Endothelial cell of umbilical vein (primary cell): ENCODE measurements around the gene CNPY1. TPM values are rescaled to one million over a fixed set of nuclear protein-coding genes. Genes with fewer than 3 reads are reported as not detected.

Experiments used
- BruUV-seq: library from RNA; stranded (reverse); fragments of 400-500 nt; replicated peaks from 2 replicates; lab custom pipeline; 2021; lab: Mats Ljungman, UMichigan
- CTCF ChIA-PET: fragments of 300-600, 350-600 bp; sonication (Branson Sonifier 250); formaldehyde crosslinking; loops from one replicate; lab custom pipeline; 2021; ENCODE audit warnings: antibody characterized with exemption, inconsistent platforms; lab: Charles Lee
- POLR2A ChIA-PET: fragments of 300-600, 350-600 bp; sonication (Branson Sonifier 250); formaldehyde crosslinking; loops from one replicate; lab custom pipeline; 2021; ENCODE audit warnings: antibody characterized with exemption, inconsistent platforms; lab: Charles Lee
- DNase-seq: peaks from one replicate; pipeline ENCODE4 v3.0.0-alpha.2; 2011; ENCODE audit warnings: low read depth, low spot score
- FAIRE-seq: peaks from 2 replicates; lab custom pipeline; 2011; peaks lifted over from hg19 to GRCh38; lab: Jason Lieb, UNC
- H2AFZ ChIP-seq: 2 replicates; pipeline ENCODE4 v1.6.0; 2012; ENCODE audit warnings: low read depth, low read length, control low read depth, inconsistent platforms
- H3K27ac ChIP-seq: 2 replicates; pipeline ENCODE4 v1.5.1; 2011; ENCODE audit warnings: low read depth, mild to moderate bottlenecking, control low read depth, low read length, moderate library complexity; ENCODE audit not compliant: insufficient read depth
- H3K27me3 ChIP-seq, 2 experiments: 2 replicates each; pipeline versions ENCODE4 v1.6.0 to v1.6.1; 2011; ENCODE audit warnings: low read length in 2 of 2, mixed read lengths in 1 of 2; ENCODE audit not compliant: control insufficient read depth in 2 of 2, insufficient read depth in 2 of 2
- H3K36me3 ChIP-seq, 2 experiments: 2 replicates in 1 of 2; 3 replicates in 1 of 2; pipeline ENCODE4 v1.5.1; 2011; ENCODE audit warnings: low read length in 2 of 2, mild to moderate bottlenecking in 1 of 2, moderate library complexity in 1 of 2; ENCODE audit not compliant: control insufficient read depth in 2 of 2, insufficient read depth in 2 of 2; ENCODE audit errors: extremely low read depth in 1 of 2
- H3K4me1 ChIP-seq: 3 replicates; pipeline ENCODE4 v1.5.1; 2011; ENCODE audit warnings: mild to moderate bottlenecking, low read length; ENCODE audit not compliant: control insufficient read depth, insufficient read depth; ENCODE audit errors: extremely low read depth
- H3K4me2 ChIP-seq: 2 replicates; pipeline ENCODE4 v1.6.1; 2011; ENCODE audit warnings: low read length, control low read depth, mixed read lengths; ENCODE audit not compliant: insufficient read depth
- H3K4me3 ChIP-seq, 3 experiments: fragments of 200-600 bp in 1 of 3; sonication (generic), shearing (Covaris generic) in 1 of 3; replicated peaks in 1 of 3; 2 replicates each; pipeline ENCODE4 v1.5.1; 2011 to 2016; ENCODE audit warnings: control low read depth in 3 of 3, low read length in 3 of 3, mild to moderate bottlenecking in 2 of 3, inconsistent platforms in 1 of 3, low read depth in 1 of 3, moderate library complexity in 1 of 3; ENCODE audit not compliant: insufficient read depth in 1 of 3
- H3K79me2 ChIP-seq: 2 replicates; pipeline ENCODE4 v1.6.0; 2012; ENCODE audit warnings: low read length, inconsistent platforms; ENCODE audit not compliant: control insufficient read depth, insufficient read depth
- H3K9ac ChIP-seq: replicated peaks from 2 replicates; pipeline ENCODE3; 2011; ENCODE audit warnings: low read length, control low read depth; ENCODE audit not compliant: insufficient read depth; ENCODE audit errors: extremely low read depth
- H3K9me1 ChIP-seq: replicated peaks from 3 replicates; pipeline ENCODE4 v1.6.0; 2011; ENCODE audit warnings: mild to moderate bottlenecking, low read length; ENCODE audit not compliant: control insufficient read depth, insufficient read depth; ENCODE audit errors: extremely low read depth
- H3K9me3 ChIP-seq: replicated peaks from 2 replicates; pipeline ENCODE4 v1.5.1; 2012; ENCODE audit warnings: low read length, inconsistent platforms; ENCODE audit not compliant: control insufficient read depth, insufficient read depth
- H4K20me1 ChIP-seq: replicated peaks from 2 replicates; pipeline ENCODE3; 2011; ENCODE audit warnings: mild to moderate bottlenecking, low read length; ENCODE audit not compliant: control insufficient read depth, insufficient read depth; ENCODE audit errors: extremely low read depth
- CTCF ChIP-seq, 2 donors: IDR thresholded peaks; 1 replicate in 1 of 2; 2 replicates in 1 of 2; pipeline ENCODE4 v1.5.1; 2011; ENCODE audit warnings: low read length in 2 of 2, mild to moderate bottlenecking in 2 of 2, moderate library complexity in 2 of 2, control low read depth in 1 of 2, inconsistent platforms in 1 of 2, low read depth in 1 of 2; ENCODE audit not compliant: insufficient read depth in 1 of 2; ENCODE audit errors: extremely low read depth in 1 of 2
- EZH2 ChIP-seq: IDR thresholded peaks from 2 replicates; pipeline ENCODE4 v1.6.1; 2012; ENCODE audit warnings: borderline replicate concordance, low read depth, mild to moderate bottlenecking, moderate library complexity, low read length, inconsistent platforms; ENCODE audit not compliant: severe bottlenecking
- FOS ChIP-seq: IDR thresholded peaks from 2 replicates; pipeline ENCODE4 v1.6.1; 2011; ENCODE audit warnings: mild to moderate bottlenecking, low read length, moderate library complexity, borderline replicate concordance; ENCODE audit not compliant: insufficient read depth
- GATA2 ChIP-seq: IDR thresholded peaks from 2 replicates; pipeline ENCODE4 v1.7.0; 2011; ENCODE audit warnings: low read depth, mild to moderate bottlenecking, moderate library complexity, mixed read lengths, low read length; ENCODE audit not compliant: insufficient read length, insufficient read depth
- JUN ChIP-seq: IDR thresholded peaks from 2 replicates; pipeline ENCODE4 v1.6.1; 2011; ENCODE audit warnings: borderline replicate concordance, low read depth; ENCODE audit not compliant: insufficient read length, insufficient read depth
- MAX ChIP-seq: IDR thresholded peaks from 2 replicates; pipeline ENCODE4 v1.6.1; 2011; ENCODE audit not compliant: insufficient read depth, insufficient read length
- MYC ChIP-seq: IDR thresholded peaks from one replicate; pipeline ENCODE4 v1.6.1; 2011; ENCODE audit warnings: mild to moderate bottlenecking, low read depth, low read length
- POLR2A ChIP-seq: IDR thresholded peaks from 2 replicates; pipeline ENCODE4 v1.6.1; 2012; ENCODE audit warnings: low read depth, mild to moderate bottlenecking, control low read depth, low read length
- POLR2AphosphoS5 ChIP-seq: IDR thresholded peaks from 2 replicates; pipeline ENCODE4 v1.6.1; 2012; ENCODE audit warnings: low read depth, mild to moderate bottlenecking, control low read depth, low read length, moderate library complexity; ENCODE audit not compliant: insufficient read depth
- dilution Hi-C: fragments of 300-500 bp; cut with MboI; formaldehyde crosslinking; loops from one replicate; pipeline ENCODE4 v1.15.0; 2019; ENCODE audit warnings: low sequenced_read_pairs; ENCODE audit not compliant: extremely low pct_ligation_motif_present
- intact Hi-C: fragments of 100-400 bp; cut with micrococcal nuclease; formaldehyde crosslinking; loops from one replicate; pipeline ENCODE4 v1.10.0; 2022
- polyA plus RNA-seq, 4 experiments: library from polyadenylated mRNA; depleted of rRNA in 3 of 4; stranded (reverse) in 3 of 4; unstranded in 1 of 4; fragments of >200 nt; gene quantifications; 2 replicates each; pipeline versions ENCODE4 v1.2.1 to v1.2.3, GENCODE V29; 2011 to 2012; ENCODE audit warnings: missing spikeins in 1 of 4
- total RNA-seq: library from RNA; stranded (reverse); gene quantifications from 2 replicates; pipeline ENCODE4 v1.2.3, GENCODE V29; 2021

CNPY1 gene
- total and polyA plus RNA-seq, 2 donors (not counting 3 experiments of a cell fraction or from before 2014, with no cell fraction given), result not detected

GRCh38 chr7:155464948-155465739 lies 81.2 kb downstream of the CNPY1 start:
- Histone ChIP-seq H3K9me3 (no peaks in the 10 kb centered on the region), H3K9me1 (no peaks in the 10 kb centered on the region), H3K79me2 (no peaks in the 10 kb centered on the region), H3K4me1 (no peaks in the 10 kb centered on the region), H4K20me1 (no peaks in the 10 kb centered on the region), H3K36me3 (no peaks in the 10 kb centered on the region), H3K27ac (no peak overlapping the region), H3K27me3 (peaks cover 88 to 100% of the 10 kb centered on the region in 2 experiments), H3K4me3 (no peak overlapping the region), H3K9ac (no peak overlapping the region), H2AFZ (no peak overlapping the region), H3K4me2 (no peak overlapping the region)
- FAIRE-seq (no peak), DNase-seq (no peak)
- intact Hi-C loops (loop anchor here (5.0 kb wide), 1 partner anchor 47 kb away; no protein-coding TSS in a partner anchor), dilution Hi-C loops (no loop called here)
- TF ChIP-seq EZH2, result peak; percentile 9
- no peak for TF ChIP-seq POLR2A
- no TSS peak for BruUV-seq
- POLR2A ChIA-PET, result no interaction called here
- CTCF ChIA-PET, result no interaction called here

GRCh38 chr7:155464183-155464582 lies 82.2 kb downstream of the CNPY1 start:
- Histone ChIP-seq H4K20me1 (no peaks in the 10 kb centered on the region), H3K4me2 (no peak overlapping the region), H3K9me1 (no peaks in the 10 kb centered on the region), H3K36me3 (no peaks in the 10 kb centered on the region), H3K79me2 (no peaks in the 10 kb centered on the region), H3K27ac (no peak overlapping the region), H2AFZ (no peak overlapping the region), H3K4me1 (no peaks in the 10 kb centered on the region), H3K4me3 (no peak overlapping the region), H3K9ac (no peak overlapping the region), H3K9me3 (no peaks in the 10 kb centered on the region), H3K27me3 (peaks cover 88 to 100% of the 10 kb centered on the region in 2 experiments)
- CTCF ChIA-PET, result no interaction called here
- DNase-seq (no peak), FAIRE-seq (no peak)
- intact Hi-C loops (loop anchor here (5.0 kb wide), 1 partner anchor 48 kb away; no protein-coding TSS in a partner anchor), dilution Hi-C loops (no loop called here)
- POLR2A ChIA-PET, result no interaction called here
- TF ChIP-seq EZH2 (no peak), JUN (no peak), POLR2A (no peak), FOS (no peak), GATA2 (no peak), MAX (no peak), CTCF (IDR thresholded peaks at IDR 0.05; ENCODE audit: extremely low read depth in 1 of 2, insufficient read depth in 1 of 2, low read depth in 1 of 2, low read length in 2 of 2) (no peak), MYC (no peak), POLR2AphosphoS5 (no peak)
- BruUV-seq, result no TSS peak
